ENCODE measurements around the gene MYO1D.

The MYO1D gene

DNA sequence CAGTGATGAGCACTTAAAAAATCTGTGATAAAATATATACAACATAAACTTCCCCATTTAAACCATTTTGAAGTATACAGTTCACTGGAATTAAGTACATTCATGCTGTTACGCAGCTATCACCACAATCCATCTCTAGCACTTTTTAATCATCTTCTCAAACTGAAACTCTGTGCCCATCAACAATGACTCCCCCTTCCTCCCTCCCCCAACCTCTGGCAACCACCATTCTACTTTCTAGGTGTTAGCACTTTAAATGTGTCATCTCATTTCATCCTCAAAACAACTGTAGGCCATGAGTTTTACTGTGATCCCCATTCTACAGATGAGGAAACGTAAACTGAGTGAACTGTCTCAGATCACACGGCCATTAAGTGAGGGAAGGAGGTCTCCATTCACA is 37.3 kb upstream of the MYO1D start:
- Histone ChIP-seq H3K27me3 (ENCODE audit: insufficient read depth, low read depth) (no peaks in the 10 kb centered on the region), H4K20me1 (ENCODE audit: insufficient read depth) (no peaks in the 10 kb centered on the region), H3K27ac (no peak overlapping the region), H3K36me3 (ENCODE audit: insufficient read depth) (no peaks in the 10 kb centered on the region), H3K79me2 (ENCODE audit: insufficient read depth, low read depth) (no peaks in the 10 kb centered on the region), H3K4me3 (IDR thresholded peaks at IDR 0.05; ENCODE audit: insufficient read depth, low read depth, low read length) (no peak overlapping the region), H3K4me2 (no peak overlapping the region), H2AFZ (ENCODE audit: low read depth) (no peak overlapping the region), H3K9ac (no peak overlapping the region), H3K4me1 (ENCODE audit: low read depth, poor library complexity, severe bottlenecking) (peaks cover 37% of the 10 kb centered on the region)
- TF ChIP-seq, protein P1, sequence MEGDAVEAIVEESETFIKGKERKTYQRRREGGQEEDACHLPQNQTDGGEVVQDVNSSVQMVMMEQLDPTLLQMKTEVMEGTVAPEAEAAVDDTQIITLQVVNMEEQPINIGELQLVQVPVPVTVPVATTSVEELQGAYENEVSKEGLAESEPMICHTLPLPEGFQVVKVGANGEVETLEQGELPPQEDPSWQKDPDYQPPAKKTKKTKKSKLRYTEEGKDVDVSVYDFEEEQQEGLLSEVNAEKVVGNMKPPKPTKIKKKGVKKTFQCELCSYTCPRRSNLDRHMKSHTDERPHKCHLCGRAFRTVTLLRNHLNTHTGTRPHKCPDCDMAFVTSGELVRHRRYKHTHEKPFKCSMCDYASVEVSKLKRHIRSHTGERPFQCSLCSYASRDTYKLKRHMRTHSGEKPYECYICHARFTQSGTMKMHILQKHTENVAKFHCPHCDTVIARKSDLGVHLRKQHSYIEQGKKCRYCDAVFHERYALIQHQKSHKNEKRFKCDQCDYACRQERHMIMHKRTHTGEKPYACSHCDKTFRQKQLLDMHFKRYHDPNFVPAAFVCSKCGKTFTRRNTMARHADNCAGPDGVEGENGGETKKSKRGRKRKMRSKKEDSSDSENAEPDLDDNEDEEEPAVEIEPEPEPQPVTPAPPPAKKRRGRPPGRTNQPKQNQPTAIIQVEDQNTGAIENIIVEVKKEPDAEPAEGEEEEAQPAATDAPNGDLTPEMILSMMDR (conservative IDR thresholded peaks at IDR 0.05; ENCODE audit: low read depth, low read length): no peak

DNA sequence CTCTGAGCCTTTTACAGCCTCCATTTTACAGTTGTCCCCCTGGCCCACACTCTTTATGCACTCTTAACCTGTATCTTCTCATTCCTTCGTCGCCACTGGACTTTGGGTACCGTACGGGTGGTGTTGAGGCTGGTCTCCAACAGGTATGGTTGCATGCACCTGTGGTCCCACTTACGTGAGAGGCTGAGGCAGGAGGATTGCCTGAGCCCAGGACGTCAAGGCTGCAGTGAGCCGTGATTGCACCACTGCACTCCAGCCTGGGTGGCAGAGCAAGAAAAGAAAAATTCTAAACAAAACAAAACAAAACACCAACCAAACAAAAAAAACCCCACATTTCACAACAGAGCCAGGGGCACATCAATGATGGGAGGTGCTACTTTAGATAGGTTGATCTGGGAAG is 36.7 kb upstream of the MYO1D start:
- Histone ChIP-seq H3K4me2 (no peak overlapping the region), H3K36me3 (ENCODE audit: insufficient read depth) (no peaks in the 10 kb centered on the region), H3K9ac (no peak overlapping the region), H3K4me3 (IDR thresholded peaks at IDR 0.05; ENCODE audit: insufficient read depth, low read depth, low read length) (no peak overlapping the region), H3K27ac (no peak overlapping the region), H3K4me1 (ENCODE audit: low read depth, poor library complexity, severe bottlenecking) (peaks cover 37% of the 10 kb centered on the region), H3K27me3 (ENCODE audit: insufficient read depth, low read depth) (no peaks in the 10 kb centered on the region), H2AFZ (ENCODE audit: low read depth) (no peak overlapping the region), H4K20me1 (ENCODE audit: insufficient read depth) (no peaks in the 10 kb centered on the region), H3K79me2 (ENCODE audit: insufficient read depth, low read depth) (no peaks in the 10 kb centered on the region)
- TF ChIP-seq, protein P1 (conservative IDR thresholded peaks at IDR 0.05; ENCODE audit: low read depth, low read length): no peak

DNA sequence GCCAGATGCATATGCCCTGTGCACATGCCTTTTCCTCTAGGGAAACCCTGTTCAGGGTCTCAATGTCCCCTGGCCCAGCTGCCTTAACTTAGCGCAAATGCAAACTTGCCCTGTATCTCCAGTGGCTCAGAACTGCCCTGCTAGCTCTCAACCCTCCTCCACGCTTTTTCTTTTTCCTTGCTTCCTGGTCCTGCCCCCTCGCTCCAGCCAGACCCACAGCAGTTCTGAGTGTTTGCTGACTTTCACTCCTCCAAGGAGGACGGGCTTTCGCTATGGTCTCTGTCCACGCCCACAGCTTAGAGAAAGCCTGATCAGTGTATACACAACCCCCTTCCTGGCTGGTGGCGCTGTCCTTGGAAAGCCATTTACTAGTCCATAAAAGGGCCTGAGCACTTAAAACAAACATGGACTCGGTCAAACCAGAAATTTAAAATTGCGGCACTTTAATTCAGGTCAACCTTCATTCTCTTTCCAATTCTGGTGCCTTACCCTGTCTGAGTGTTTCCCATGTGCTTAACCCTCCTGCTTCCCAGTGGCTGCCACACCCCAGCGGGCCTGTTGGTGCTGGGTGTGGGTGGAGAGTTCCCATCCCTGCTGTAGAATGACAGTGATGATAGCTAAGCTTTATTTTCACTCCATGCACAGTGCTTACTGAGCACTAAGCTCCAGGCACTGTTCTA is 35.4 kb upstream of the MYO1D start:
- Histone ChIP-seq H3K4me1 (ENCODE audit: low read depth, poor library complexity, severe bottlenecking) (peaks cover 34% of the 10 kb centered on the region), H3K36me3 (ENCODE audit: insufficient read depth) (no peaks in the 10 kb centered on the region), H2AFZ (ENCODE audit: low read depth) (no peak overlapping the region), H3K27ac (no peak overlapping the region), H3K79me2 (ENCODE audit: insufficient read depth, low read depth) (no peaks in the 10 kb centered on the region), H3K4me2 (no peak overlapping the region), H3K9ac (no peak overlapping the region), H3K27me3 (ENCODE audit: insufficient read depth, low read depth) (no peaks in the 10 kb centered on the region), H3K4me3 (IDR thresholded peaks at IDR 0.05; ENCODE audit: insufficient read depth, low read depth, low read length) (no peak overlapping the region), H4K20me1 (ENCODE audit: insufficient read depth) (no peaks in the 10 kb centered on the region)
- TF ChIP-seq, protein P1 (conservative IDR thresholded peaks at IDR 0.05; ENCODE audit: low read depth, low read length): no peak

DNA sequence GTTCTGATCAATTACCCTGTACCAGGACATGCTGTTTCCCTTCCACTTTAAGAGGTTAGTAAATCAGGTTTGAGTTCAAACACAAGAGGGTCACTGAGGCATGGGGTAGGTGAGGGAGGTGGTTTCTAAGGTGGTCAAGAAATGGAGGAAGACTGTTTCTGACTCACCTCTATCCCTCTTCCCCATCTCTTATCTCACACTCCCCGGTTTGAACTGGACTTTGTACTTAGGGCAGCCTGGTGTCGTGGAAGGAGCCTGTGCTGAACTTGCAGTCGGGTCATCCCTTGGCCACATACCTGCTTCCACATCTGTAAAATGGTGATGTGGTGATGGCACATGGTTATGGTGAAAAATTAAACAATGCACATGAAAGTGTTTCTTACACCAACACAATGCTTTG is 33.8 kb upstream of the MYO1D start:
- peak overlapping the region; percentile 99 for H2AFZ ChIP-seq (ENCODE audit: low read depth)
- TF ChIP-seq, protein P1 (conservative IDR thresholded peaks at IDR 0.05; ENCODE audit: low read depth, low read length): no peak

More for the DNA sequence above, 33.8 kb upstream of the MYO1D start:
- no peak overlapping the region for H3K27ac ChIP-seq
- H3K79me2 ChIP-seq (ENCODE audit: insufficient read depth, low read depth): no peaks in the 10 kb centered on the region
- no peaks in the 10 kb centered on the region for H3K36me3 ChIP-seq (ENCODE audit: insufficient read depth)
- peaks cover 19% of the 10 kb centered on the region for H3K4me1 ChIP-seq (ENCODE audit: low read depth, poor library complexity, severe bottlenecking)
- no peaks in the 10 kb centered on the region for H3K27me3 ChIP-seq (ENCODE audit: insufficient read depth, low read depth)
- H4K20me1 ChIP-seq (ENCODE audit: insufficient read depth): no peaks in the 10 kb centered on the region
- no peak overlapping the region for H3K4me2 ChIP-seq
- H3K9ac ChIP-seq: no peak overlapping the region
- no peak overlapping the region for H3K4me3 ChIP-seq (IDR thresholded peaks at IDR 0.05; ENCODE audit: insufficient read depth, low read depth, low read length)
